ENCODE data around the gene HNRNPUL1. TPM values are rescaled to one million over a fixed set of nuclear protein-coding genes. Genes with fewer than 3 reads are reported as not detected.

Gene HNRNPUL1
- total and polyA plus RNA-seq, 2 of the 8 experiments (the other 6 are each of a cell fraction or from before 2014, with no cell fraction given): 99.5 to 264 TPM

- TF ChIP-seq, protein P1, sequence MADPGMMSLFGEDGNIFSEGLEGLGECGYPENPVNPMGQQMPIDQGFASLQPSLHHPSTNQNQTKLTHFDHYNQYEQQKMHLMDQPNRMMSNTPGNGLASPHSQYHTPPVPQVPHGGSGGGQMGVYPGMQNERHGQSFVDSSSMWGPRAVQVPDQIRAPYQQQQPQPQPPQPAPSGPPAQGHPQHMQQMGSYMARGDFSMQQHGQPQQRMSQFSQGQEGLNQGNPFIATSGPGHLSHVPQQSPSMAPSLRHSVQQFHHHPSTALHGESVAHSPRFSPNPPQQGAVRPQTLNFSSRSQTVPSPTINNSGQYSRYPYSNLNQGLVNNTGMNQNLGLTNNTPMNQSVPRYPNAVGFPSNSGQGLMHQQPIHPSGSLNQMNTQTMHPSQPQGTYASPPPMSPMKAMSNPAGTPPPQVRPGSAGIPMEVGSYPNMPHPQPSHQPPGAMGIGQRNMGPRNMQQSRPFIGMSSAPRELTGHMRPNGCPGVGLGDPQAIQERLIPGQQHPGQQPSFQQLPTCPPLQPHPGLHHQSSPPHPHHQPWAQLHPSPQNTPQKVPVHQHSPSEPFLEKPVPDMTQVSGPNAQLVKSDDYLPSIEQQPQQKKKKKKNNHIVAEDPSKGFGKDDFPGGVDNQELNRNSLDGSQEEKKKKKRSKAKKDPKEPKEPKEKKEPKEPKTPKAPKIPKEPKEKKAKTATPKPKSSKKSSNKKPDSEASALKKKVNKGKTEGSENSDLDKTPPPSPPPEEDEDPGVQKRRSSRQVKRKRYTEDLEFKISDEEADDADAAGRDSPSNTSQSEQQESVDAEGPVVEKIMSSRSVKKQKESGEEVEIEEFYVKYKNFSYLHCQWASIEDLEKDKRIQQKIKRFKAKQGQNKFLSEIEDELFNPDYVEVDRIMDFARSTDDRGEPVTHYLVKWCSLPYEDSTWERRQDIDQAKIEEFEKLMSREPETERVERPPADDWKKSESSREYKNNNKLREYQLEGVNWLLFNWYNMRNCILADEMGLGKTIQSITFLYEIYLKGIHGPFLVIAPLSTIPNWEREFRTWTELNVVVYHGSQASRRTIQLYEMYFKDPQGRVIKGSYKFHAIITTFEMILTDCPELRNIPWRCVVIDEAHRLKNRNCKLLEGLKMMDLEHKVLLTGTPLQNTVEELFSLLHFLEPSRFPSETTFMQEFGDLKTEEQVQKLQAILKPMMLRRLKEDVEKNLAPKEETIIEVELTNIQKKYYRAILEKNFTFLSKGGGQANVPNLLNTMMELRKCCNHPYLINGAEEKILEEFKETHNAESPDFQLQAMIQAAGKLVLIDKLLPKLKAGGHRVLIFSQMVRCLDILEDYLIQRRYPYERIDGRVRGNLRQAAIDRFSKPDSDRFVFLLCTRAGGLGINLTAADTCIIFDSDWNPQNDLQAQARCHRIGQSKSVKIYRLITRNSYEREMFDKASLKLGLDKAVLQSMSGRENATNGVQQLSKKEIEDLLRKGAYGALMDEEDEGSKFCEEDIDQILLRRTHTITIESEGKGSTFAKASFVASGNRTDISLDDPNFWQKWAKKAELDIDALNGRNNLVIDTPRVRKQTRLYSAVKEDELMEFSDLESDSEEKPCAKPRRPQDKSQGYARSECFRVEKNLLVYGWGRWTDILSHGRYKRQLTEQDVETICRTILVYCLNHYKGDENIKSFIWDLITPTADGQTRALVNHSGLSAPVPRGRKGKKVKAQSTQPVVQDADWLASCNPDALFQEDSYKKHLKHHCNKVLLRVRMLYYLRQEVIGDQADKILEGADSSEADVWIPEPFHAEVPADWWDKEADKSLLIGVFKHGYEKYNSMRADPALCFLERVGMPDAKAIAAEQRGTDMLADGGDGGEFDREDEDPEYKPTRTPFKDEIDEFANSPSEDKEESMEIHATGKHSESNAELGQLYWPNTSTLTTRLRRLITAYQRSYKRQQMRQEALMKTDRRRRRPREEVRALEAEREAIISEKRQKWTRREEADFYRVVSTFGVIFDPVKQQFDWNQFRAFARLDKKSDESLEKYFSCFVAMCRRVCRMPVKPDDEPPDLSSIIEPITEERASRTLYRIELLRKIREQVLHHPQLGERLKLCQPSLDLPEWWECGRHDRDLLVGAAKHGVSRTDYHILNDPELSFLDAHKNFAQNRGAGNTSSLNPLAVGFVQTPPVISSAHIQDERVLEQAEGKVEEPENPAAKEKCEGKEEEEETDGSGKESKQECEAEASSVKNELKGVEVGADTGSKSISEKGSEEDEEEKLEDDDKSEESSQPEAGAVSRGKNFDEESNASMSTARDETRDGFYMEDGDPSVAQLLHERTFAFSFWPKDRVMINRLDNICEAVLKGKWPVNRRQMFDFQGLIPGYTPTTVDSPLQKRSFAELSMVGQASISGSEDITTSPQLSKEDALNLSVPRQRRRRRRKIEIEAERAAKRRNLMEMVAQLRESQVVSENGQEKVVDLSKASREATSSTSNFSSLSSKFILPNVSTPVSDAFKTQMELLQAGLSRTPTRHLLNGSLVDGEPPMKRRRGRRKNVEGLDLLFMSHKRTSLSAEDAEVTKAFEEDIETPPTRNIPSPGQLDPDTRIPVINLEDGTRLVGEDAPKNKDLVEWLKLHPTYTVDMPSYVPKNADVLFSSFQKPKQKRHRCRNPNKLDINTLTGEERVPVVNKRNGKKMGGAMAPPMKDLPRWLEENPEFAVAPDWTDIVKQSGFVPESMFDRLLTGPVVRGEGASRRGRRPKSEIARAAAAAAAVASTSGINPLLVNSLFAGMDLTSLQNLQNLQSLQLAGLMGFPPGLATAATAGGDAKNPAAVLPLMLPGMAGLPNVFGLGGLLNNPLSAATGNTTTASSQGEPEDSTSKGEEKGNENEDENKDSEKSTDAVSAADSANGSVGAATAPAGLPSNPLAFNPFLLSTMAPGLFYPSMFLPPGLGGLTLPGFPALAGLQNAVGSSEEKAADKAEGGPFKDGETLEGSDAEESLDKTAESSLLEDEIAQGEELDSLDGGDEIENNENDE (IDR thresholded peaks at IDR 0.05; ENCODE audit: insufficient replicate concordance, low read length): no peak
- TF ChIP-seq HDAC2 (IDR thresholded peaks at IDR 0.05; ENCODE audit: borderline replicate concordance in 1 of 2, low read depth in 2 of 2, low read length in 2 of 2) (no peak), SUZ12 (IDR thresholded peaks at IDR 0.05; ENCODE audit: low read length) (no peak), CEBPB (IDR thresholded peaks at IDR 0.05; ENCODE audit: low read depth, low read length) (no peak)
These were observed 30.2 kb downstream of the HNRNPUL1 start (continued) for GRCh38 chr19:41294393-41294792.
